HepG2 (cell line): Measurements from ENCODE around the gene CTSA. TPM values are rescaled to one million over a fixed set of nuclear protein-coding genes. Genes with fewer than 3 reads are reported as not detected.

Experiments
- ARNT2 ChIP-seq: sonication (generic); formaldehyde crosslinking; IDR thresholded peaks from 2 replicates; pipeline ENCODE4 v1.8.0; 2022; ENCODE audit warnings: mild to moderate bottlenecking, low read depth, missing genetic modification reagents, moderate library complexity
- BCL6 ChIP-seq: IDR thresholded peaks from 2 replicates; pipeline ENCODE4 v1.6.1; 2016; ENCODE audit warnings: missing genetic modification reagents, missing compliant biosample characterization
- EHMT2 ChIP-seq: fragments of 200-600 bp; sonication (generic); IDR thresholded peaks from 2 replicates; pipeline ENCODE4 v1.7.0; 2017; ENCODE audit warnings: antibody characterized with exemption, low read depth, low read length, borderline replicate concordance
- HOXA9 ChIP-seq: sonication (generic); formaldehyde crosslinking; IDR thresholded peaks from 2 replicates; pipeline ENCODE4 v1.8.1; 2022; ENCODE audit warnings: missing genetic modification reagents, mild to moderate bottlenecking, moderate library complexity, borderline replicate concordance
- IKZF1 ChIP-seq: fragments of 450-650 bp; IDR thresholded peaks from 2 replicates; pipeline ENCODE4 v1.7.1; 2016
- MAFG ChIP-seq: sonication (generic); formaldehyde crosslinking; IDR thresholded peaks from 2 replicates; pipeline ENCODE4 v1.5.1; 2020; ENCODE audit warnings: mild to moderate bottlenecking, missing genetic modification reagents
- MED13 ChIP-seq: sonication (generic); formaldehyde crosslinking; IDR thresholded peaks from 2 replicates; pipeline ENCODE4 v1.5.0; 2020; ENCODE audit warnings: missing genetic modification reagents
- MEF2D ChIP-seq: sonication (generic); formaldehyde crosslinking; IDR thresholded peaks from 2 replicates; pipeline ENCODE4 v1.5.1; 2020; ENCODE audit warnings: mild to moderate bottlenecking, missing genetic modification reagents
- NFE2L1 ChIP-seq: sonication (generic); formaldehyde crosslinking; IDR thresholded peaks from 2 replicates; pipeline ENCODE4 v1.4.0; 2020; ENCODE audit warnings: missing genetic modification reagents, mild to moderate bottlenecking, borderline replicate concordance
- PAF1 ChIP-seq: IDR thresholded peaks from 2 replicates; pipeline ENCODE4 v1.6.1; 2016; ENCODE audit warnings: missing genetic modification reagents, missing compliant biosample characterization
- PITX1 ChIP-seq: sonication (generic); formaldehyde crosslinking; IDR thresholded peaks from 2 replicates; pipeline ENCODE4 v1.5.1; 2020; ENCODE audit warnings: mild to moderate bottlenecking, missing genetic modification reagents
- PPARG ChIP-seq: conservative IDR thresholded peaks from 2 replicates; pipeline ENCODE4 v1.6.1; 2016; ENCODE audit warnings: missing biosample characterization, missing genetic modification reagents
- RELA ChIP-seq: sonication (generic); formaldehyde crosslinking; IDR thresholded peaks from 2 replicates; pipeline ENCODE4 v1.4.0; 2020; ENCODE audit warnings: missing genetic modification reagents
- SCMH1 ChIP-seq: sonication (generic); formaldehyde crosslinking; IDR thresholded peaks from 2 replicates; pipeline ENCODE4 v1.9.0; 2021; ENCODE audit warnings: missing genetic modification reagents, mild to moderate bottlenecking, borderline replicate concordance
- TCF7 ChIP-seq: sonication (generic); IDR thresholded peaks from 2 replicates; pipeline ENCODE4 v1.6.1; 2016; ENCODE audit warnings: antibody characterized with exemption, low read depth
- ZBTB7B ChIP-seq: sonication (generic); formaldehyde crosslinking; IDR thresholded peaks from 2 replicates; pipeline ENCODE4 v1.4.0; 2020; ENCODE audit warnings: missing genetic modification reagents
- ZFX ChIP-seq: sonication (generic); formaldehyde crosslinking; IDR thresholded peaks from 2 replicates; pipeline ENCODE4 v1.4.0; 2020; ENCODE audit warnings: mild to moderate bottlenecking, low read depth, missing genetic modification reagents, moderate library complexity
- ZNF121 ChIP-seq: sonication (generic); formaldehyde crosslinking; IDR thresholded peaks from 2 replicates; pipeline ENCODE4 v1.5.0; 2020; ENCODE audit warnings: mild to moderate bottlenecking, missing genetic modification reagents
- ZNF251 ChIP-seq: sonication (generic); formaldehyde crosslinking; IDR thresholded peaks from 2 replicates; pipeline ENCODE4 v1.9.0; 2021; ENCODE audit warnings: mild to moderate bottlenecking, missing genetic modification reagents
- ZNF556 ChIP-seq: sonication (generic); formaldehyde crosslinking; IDR thresholded peaks from 2 replicates; pipeline ENCODE4 v1.4.0; 2020; ENCODE audit warnings: mild to moderate bottlenecking, missing genetic modification reagents, borderline replicate concordance
- ZNF557 ChIP-seq: sonication (generic); formaldehyde crosslinking; IDR thresholded peaks from 2 replicates; pipeline ENCODE4 v1.4.0; 2020; ENCODE audit warnings: missing genetic modification reagents
- ZNF670 ChIP-seq: sonication (generic); formaldehyde crosslinking; IDR thresholded peaks from 2 replicates; pipeline ENCODE4 v1.8.0; 2022; ENCODE audit warnings: mild to moderate bottlenecking, missing genetic modification reagents, borderline replicate concordance
- polyA plus RNA-seq, 8 experiments: library from polyadenylated mRNA; depleted of rRNA in 3 of 8; stranded (reverse) in 7 of 8; unstranded in 1 of 8; fragments of >200 nt; fragmentation: Illumina TruSeq in 4 of 8; extraction: Trizol in 4 of 8; gene quantifications; 2 replicates each; pipeline versions ENCODE4 v1.2.1 to v1.2.3, GENCODE V29; 2011 to 2016; ENCODE audit warnings: low read depth in 4 of 8, missing spikeins in 1 of 8, mixed read lengths in 1 of 8; ENCODE audit not compliant: insufficient read depth in 1 of 8
- total RNA-seq, 5 experiments: library from RNA; depleted of rRNA; stranded (reverse); fragments of >200 nt; fragmentation: Illumina TruSeq; extraction: Trizol; gene quantifications; 2 replicates each; pipeline ENCODE4 v1.2.3, GENCODE V29; 2016; ENCODE audit warnings: low read depth in 1 of 5
- TF ChIP-seq, protein P1 (sequence below): sonication (generic); formaldehyde crosslinking; IDR thresholded peaks from 2 replicates; pipeline ENCODE4 v1.5.0; 2020; ENCODE audit warnings: mild to moderate bottlenecking, missing genetic modification reagents, moderate library complexity
- TF ChIP-seq, protein P2 (sequence below): sonication (generic); formaldehyde crosslinking; conservative IDR thresholded peaks from 2 replicates; pipeline ENCODE4 v1.8.0; 2022; ENCODE audit warnings: missing genetic modification reagents
- TF ChIP-seq, protein P3 (sequence below): sonication (generic); formaldehyde crosslinking; IDR thresholded peaks from 2 replicates; pipeline ENCODE4 v1.4.0; 2020; ENCODE audit warnings: missing genetic modification reagents, mild to moderate bottlenecking, borderline replicate concordance

CTSA gene
- total and polyA plus RNA-seq, 2 of the 13 experiments (the other 11 are each of a cell fraction or from before 2014, with no cell fraction given): 202 to 231 TPM

DNA sequence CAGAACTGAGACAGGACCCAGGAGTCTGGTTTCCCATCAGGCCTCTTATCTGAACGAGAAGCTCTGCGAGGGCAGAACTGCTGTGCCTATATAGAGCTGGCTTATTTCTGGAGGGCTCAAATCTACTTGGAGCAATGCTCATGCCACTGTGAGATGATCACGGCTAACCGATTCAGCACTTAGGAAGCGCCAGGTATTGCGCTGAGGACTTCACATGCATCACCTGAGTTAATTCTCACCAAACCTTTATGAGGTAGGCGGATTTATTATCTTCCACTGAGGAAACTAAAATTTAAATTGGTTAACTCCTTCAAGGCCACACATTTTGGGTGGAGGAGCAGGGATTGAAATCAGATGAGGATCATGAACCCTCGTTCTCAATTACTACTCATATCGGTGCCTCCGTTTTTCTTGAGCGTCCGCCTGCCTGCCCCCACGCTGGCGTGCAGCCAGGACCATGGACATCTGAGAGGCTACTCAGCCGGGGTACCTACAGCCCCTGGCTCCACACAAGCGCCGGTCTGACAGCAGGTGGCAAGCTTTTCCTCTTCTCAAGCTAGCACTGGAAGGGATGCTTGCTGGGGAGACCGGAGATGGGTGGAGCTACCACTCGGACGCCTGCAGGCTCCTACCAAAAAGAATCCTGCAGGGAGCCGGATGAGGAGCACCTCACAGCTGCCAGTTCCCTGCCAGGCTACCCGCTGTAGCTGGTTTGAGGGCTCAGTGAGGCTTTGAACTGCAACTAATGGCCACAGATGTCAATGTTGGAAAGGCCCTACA is 42.3 kb downstream of the CTSA start (continued):
- no peak for TF ChIP-seq EHMT2
- no peak for TF ChIP-seq PITX1
- no peak; the same call in 1 of the 2 replicates for TF ChIP-seq HOXA9 (CRISPR knock-in tag)
- peak; percentile 39 for TF ChIP-seq PPARG (CRISPR knock-in tag)
- no peak for TF ChIP-seq SCMH1 (CRISPR knock-in tag)
- no peak for TF ChIP-seq ZNF670 (CRISPR knock-in tag)
- TF ChIP-seq, protein P1, sequence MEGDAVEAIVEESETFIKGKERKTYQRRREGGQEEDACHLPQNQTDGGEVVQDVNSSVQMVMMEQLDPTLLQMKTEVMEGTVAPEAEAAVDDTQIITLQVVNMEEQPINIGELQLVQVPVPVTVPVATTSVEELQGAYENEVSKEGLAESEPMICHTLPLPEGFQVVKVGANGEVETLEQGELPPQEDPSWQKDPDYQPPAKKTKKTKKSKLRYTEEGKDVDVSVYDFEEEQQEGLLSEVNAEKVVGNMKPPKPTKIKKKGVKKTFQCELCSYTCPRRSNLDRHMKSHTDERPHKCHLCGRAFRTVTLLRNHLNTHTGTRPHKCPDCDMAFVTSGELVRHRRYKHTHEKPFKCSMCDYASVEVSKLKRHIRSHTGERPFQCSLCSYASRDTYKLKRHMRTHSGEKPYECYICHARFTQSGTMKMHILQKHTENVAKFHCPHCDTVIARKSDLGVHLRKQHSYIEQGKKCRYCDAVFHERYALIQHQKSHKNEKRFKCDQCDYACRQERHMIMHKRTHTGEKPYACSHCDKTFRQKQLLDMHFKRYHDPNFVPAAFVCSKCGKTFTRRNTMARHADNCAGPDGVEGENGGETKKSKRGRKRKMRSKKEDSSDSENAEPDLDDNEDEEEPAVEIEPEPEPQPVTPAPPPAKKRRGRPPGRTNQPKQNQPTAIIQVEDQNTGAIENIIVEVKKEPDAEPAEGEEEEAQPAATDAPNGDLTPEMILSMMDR (CRISPR knock-in tag): peak; percentile 89
- TF ChIP-seq ARNT2: 0 out of 2 replicates have a peak, but pooled peaks have one; percentile 33
- TF ChIP-seq IKZF1: no peak
- TF ChIP-seq MEF2D (CRISPR knock-in tag): peak; percentile 70
- TF ChIP-seq ZNF556 (CRISPR knock-in tag): no peak; the same call in 1 of the 2 replicates
- TF ChIP-seq ZFX (CRISPR knock-in tag): no peak
- peak; percentile 51; the same call in 1 of the 2 replicates for TF ChIP-seq BCL6 (CRISPR knock-in tag)
- TF ChIP-seq NFE2L1: no peak
- no peak; the same call in 1 of the 2 replicates for TF ChIP-seq ZBTB7B (CRISPR knock-in tag)
- TF ChIP-seq ZNF557: no peak; the same call in 1 of the 2 replicates
- TF ChIP-seq, protein P2, sequence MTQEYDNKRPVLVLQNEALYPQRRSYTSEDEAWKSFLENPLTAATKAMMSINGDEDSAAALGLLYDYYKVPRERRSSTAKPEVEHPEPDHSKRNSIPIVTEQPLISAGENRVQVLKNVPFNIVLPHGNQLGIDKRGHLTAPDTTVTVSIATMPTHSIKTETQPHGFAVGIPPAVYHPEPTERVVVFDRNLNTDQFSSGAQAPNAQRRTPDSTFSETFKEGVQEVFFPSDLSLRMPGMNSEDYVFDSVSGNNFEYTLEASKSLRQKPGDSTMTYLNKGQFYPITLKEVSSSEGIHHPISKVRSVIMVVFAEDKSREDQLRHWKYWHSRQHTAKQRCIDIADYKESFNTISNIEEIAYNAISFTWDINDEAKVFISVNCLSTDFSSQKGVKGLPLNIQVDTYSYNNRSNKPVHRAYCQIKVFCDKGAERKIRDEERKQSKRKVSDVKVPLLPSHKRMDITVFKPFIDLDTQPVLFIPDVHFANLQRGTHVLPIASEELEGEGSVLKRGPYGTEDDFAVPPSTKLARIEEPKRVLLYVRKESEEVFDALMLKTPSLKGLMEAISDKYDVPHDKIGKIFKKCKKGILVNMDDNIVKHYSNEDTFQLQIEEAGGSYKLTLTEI: no peak
- TF ChIP-seq MED13 (CRISPR knock-in tag): no peak
- no peak for TF ChIP-seq MAFG (CRISPR knock-in tag)
- TF ChIP-seq TCF7: no peak
- TF ChIP-seq, protein P3, sequence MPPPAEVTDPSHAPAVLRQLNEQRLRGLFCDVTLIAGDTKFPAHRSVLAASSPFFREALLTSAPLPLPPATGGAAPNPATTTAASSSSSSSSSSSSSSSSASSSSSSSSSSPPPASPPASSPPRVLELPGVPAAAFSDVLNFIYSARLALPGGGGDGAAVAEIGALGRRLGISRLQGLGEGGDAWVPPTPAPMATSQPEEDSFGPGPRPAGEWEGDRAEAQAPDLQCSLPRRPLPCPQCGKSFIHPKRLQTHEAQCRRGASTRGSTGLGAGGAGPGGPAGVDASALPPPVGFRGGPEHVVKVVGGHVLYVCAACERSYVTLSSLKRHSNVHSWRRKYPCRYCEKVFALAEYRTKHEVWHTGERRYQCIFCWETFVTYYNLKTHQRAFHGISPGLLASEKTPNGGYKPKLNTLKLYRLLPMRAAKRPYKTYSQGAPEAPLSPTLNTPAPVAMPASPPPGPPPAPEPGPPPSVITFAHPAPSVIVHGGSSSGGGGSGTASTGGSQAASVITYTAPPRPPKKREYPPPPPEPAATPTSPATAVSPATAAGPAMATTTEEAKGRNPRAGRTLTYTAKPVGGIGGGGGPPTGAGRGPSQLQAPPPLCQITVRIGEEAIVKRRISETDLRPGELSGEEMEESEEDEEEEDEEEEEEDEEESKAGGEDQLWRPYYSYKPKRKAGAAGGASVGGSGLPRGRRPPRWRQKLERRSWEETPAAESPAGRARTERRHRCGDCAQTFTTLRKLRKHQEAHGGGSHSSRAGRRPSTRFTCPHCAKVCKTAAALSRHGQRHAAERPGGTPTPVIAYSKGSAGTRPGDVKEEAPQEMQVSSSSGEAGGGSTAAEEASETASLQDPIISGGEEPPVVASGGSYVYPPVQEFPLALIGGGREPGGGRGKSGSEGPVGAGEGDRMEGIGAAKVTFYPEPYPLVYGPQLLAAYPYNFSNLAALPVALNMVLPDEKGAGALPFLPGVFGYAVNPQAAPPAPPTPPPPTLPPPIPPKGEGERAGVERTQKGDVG (CRISPR knock-in tag): peak; percentile 65; the same call in 1 of the 2 replicates
- peak; percentile 47; the same call in 1 of the 2 replicates for TF ChIP-seq RELA (CRISPR knock-in tag)
- TF ChIP-seq ZNF251 (CRISPR knock-in tag): peak; percentile 62; the same call in 1 of the 2 replicates
- no peak for TF ChIP-seq ZNF121
- peak; percentile 80; the same call in 1 of the 2 replicates for TF ChIP-seq PAF1 (CRISPR knock-in tag)
